ENCODE results near the gene ZNF808.
"Not testable (repeated sequence)": the region's sequence is repeated elsewhere in the genome, so short reads cannot be mapped to it uniquely, and the experiment has no call there.

The ZNF808 gene

DNA sequence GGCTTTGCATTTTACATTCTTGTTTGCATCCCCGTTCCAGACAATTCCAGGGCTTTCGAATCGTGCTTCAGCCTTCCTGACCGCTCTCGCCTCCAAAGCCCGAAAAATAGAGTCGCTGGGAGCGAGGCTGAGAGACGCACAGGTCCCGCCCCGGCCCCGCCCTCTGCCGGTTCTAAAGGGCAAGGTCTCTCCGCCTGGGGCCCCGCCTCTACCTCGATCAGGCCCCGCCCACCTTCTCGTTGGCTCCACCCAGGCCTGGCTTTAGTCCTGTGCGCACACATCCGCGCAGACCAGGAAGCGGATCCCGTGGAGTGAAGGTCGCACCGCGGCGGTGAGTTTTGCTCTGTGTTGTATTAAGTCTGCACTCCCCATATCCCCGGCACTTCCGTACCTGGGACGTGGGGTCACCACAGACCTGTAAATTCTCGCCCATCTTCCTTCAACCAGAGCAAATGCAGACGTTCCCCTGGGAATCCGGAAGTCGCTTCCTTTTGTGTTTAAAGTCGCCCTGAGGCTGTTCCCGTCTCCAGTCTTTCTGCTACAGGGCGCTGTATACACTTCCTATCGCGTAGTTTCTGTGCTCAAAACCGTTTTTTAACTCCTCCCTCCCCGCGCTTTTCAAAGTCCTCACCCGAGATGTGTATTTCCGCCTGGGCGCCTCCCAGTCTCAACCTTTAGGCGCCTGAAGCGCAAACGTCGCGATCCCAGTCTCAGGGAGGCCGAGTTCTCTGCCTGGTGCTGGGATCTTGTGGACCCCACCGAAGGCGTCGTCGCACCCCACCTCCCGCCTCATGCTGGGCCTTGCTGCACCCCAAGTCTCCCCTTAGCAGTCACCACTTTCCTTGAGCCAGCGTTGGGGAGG lies 42.8 kb downstream of the ZNF808 start, which contains the start of gene ZNF701:
Gene ZNF701 (plus strand): TSS at position 288 of the 862 bp plus-strand sequence. CDS start 3,861 bp downstream, outside the sequence.
- in situ Hi-C loops (cut with HindIII; ENCODE audit: low pct_ligation_motif_present, low pct_unique_long_range_greater_than_20kb, low sequenced_read_pairs) = no loop called here
- DNase-seq = peak; percentile 53

GRCh38 chr19:52584736-52585440 lies 57.4 kb downstream of the ZNF808 start:
- in situ Hi-C loops (cut with HindIII; ENCODE audit: low pct_ligation_motif_present, low pct_unique_long_range_greater_than_20kb, low sequenced_read_pairs) = no loop called here
- DNase-seq = no peak

GRCh38 chr19:52585604-52586003 lies 58.1 kb downstream of the ZNF808 start:
- in situ Hi-C loops (cut with HindIII; ENCODE audit: low pct_ligation_motif_present, low pct_unique_long_range_greater_than_20kb, low sequenced_read_pairs) = no loop called here

GRCh38 chr19:52590728-52591127 lies 63.3 kb downstream of the ZNF808 start:
- in situ Hi-C loops (cut with HindIII; ENCODE audit: low pct_ligation_motif_present, low pct_unique_long_range_greater_than_20kb, low sequenced_read_pairs) = no loop called here
- DNase-seq = no peak

More at GRCh38 chr19:52585604-52586003, 58.1 kb downstream of the ZNF808 start:
- no peak for DNase-seq

DNA sequence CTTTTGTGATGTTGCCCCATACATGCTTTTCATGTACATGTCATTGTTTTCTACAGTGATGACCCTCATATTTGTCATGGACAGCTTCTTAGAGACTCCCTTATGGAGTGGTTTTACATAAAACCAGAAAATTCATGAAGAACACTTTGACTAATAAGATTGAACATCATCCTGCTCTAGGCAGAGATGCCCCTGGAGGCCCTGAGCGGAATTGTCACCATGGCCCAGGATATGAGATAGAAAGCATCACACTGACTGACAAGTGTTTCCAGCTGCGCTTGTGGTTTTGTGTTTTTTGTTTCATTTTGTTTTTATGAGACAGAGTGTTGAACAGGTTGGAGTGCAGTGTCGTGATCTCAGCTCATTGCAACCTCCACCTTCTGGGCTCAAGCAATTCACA lies 64.8 kb downstream of the ZNF808 start:
- in situ Hi-C loops (cut with HindIII; ENCODE audit: low pct_ligation_motif_present, low pct_unique_long_range_greater_than_20kb, low sequenced_read_pairs) = no loop called here
- no peak for DNase-seq

DNA sequence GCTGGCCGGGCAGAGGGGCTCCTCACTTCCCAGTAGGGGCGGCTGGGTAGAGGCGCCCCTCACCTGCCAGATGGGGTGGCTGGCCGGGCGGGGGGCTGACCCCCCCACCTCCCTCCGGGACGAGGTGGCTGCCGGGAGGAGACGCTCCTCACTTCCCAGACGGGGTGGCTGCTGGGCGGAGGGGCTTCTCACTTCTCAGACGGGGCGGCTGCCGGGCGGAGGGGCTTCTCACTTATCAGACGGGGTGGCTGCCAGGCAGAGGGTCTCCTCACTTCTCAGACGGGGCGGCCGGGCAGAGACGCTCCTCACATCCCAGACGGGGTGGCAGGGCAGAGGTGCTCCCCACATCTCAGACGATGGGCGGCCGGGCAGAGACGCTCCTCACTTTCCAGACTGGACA lies 66.0 kb downstream of the ZNF808 start:
- DNase-seq; in situ Hi-C loops (cut with HindIII; ENCODE audit: low pct_ligation_motif_present, low pct_unique_long_range_greater_than_20kb, low sequenced_read_pairs): not testable (repeated sequence)

DNA sequence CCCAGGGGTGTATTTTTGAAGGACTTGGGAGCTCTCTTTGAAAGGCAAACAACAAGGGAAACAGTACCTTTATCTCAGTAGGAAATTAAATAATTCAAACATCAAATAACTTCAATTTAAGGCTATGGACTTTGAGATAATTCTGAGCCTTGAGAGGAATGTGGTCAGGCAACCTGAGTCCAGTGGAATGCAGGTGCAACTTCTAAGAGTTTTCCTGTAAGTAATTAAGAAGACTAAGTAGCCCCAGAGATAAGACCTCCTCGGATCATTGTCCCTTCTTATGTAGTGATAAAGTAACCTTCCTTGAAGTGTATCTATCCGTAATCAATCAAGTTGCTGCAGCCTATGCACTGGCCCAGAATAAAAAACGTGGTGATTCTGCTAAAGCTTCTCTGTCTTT lies 71.8 kb downstream of the ZNF808 start:
- in situ Hi-C loops (cut with HindIII; ENCODE audit: low pct_ligation_motif_present, low pct_unique_long_range_greater_than_20kb, low sequenced_read_pairs) = no loop called here
- no peak for DNase-seq

DNA sequence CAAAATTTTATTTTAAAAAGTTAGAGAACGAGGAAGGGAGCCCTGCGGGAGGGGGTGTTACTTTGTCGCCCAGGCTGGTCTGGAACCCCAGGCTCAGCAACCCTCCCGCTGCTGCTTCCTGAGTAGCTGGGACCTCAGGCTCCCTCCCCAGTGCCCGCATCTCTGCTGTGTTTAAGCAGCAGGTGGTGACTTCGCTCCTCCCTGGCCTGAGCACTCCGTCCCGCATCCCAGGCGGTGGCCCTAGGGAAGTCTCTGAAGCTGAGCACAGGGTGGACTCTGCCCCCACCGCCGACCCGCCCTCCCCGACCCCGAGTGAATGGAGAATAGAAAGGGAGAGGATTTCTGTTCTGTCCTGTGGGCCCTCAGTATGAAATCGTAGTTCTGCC lies 73.2 kb downstream of the ZNF808 start:
- DNase-seq = no peak
- in situ Hi-C loops (cut with HindIII; ENCODE audit: low pct_ligation_motif_present, low pct_unique_long_range_greater_than_20kb, low sequenced_read_pairs) = no loop called here

DNA sequence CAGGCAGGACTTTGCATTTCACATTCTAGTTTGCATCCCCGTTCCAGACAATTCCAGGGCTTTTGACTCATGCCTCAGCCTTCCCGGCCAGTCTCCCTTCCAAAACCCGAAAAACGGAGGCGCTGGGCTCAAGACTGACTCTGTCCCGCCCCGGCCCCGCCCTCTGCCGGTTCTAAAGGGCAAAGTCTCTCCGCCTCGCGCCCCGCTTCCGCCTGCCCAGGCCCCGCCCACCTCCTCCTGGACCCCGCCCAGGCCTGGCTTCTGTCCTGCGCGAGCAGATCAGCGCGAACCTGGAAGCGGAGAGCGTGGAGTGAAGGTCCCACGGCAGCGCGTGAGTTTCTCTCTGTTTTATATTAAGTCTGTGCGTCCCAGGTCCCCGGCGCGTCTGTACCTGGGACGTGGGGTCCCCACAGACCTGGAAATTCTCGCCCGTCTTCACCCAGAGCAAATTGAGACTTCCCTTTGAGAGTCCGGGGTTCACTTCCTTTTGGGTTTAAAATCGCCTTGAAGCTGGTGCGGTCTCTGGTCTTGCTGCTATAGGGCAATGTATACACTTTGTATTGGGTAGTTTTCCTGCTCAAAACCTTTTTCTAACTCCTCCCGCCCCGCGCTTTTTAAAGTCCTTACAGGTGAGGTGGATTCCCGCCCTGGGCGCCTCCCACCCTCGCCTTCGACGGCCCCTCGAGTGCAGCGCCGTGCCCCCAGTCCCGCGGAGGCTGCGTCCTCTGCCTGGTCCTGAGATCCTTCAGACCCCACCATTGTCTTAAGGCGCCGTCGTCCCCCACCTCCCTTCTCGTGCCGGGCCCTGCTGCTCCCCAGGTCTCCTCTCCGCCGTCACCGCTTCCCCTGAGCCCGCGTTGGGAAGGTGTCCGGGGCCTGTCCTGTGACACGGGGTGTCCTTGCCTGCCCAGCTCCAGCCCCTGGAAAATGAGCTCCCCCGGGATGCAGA lies 73.8 kb downstream of the ZNF808 start:
- no peak for DNase-seq
- in situ Hi-C loops (cut with HindIII; ENCODE audit: low pct_ligation_motif_present, low pct_unique_long_range_greater_than_20kb, low sequenced_read_pairs) = no loop called here

DNA sequence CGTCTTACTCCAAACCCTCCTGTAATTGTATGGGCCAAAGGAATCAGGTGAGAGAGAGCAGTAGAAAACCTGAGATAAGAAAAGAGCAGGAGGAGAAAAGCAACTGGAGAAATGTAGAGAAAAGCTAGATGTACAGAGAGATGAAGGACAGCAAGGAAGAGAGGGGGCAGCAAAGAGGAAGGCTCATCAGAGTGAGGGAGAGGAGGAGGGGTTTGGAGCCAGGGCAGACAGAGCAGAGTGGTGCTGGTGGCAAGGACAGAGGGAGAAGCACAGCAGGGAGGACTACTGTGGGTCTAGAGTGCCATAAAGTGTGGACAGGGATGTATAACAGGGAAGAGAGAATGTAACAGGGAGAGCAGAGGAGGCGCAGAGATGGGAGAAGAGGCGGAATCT lies 74.5 kb downstream of the ZNF808 start:
- DNase-seq; in situ Hi-C loops (cut with HindIII; ENCODE audit: low pct_ligation_motif_present, low pct_unique_long_range_greater_than_20kb, low sequenced_read_pairs): not testable (repeated sequence)

DNA sequence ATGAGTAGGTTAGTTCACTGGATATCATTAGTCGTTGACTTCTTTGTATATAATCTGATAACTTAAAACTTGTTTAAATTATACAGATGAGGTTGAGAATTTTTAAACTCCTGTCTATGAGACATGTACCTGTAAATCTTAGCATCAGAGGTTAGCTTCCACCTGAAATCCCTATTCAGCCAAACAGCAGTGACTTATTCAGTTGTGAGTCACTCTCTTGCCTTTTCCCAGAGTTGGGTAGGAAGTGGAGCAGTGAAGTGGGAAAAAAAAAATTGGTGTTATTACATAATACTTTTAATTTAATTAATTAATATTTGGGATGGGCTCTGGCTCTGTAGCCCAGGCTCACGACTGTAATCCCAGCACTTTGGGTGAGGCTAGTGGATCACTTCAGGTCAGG lies 75.5 kb downstream of the ZNF808 start:
- no peak for DNase-seq
- in situ Hi-C loops (cut with HindIII; ENCODE audit: low pct_ligation_motif_present, low pct_unique_long_range_greater_than_20kb, low sequenced_read_pairs) = no loop called here

DNA sequence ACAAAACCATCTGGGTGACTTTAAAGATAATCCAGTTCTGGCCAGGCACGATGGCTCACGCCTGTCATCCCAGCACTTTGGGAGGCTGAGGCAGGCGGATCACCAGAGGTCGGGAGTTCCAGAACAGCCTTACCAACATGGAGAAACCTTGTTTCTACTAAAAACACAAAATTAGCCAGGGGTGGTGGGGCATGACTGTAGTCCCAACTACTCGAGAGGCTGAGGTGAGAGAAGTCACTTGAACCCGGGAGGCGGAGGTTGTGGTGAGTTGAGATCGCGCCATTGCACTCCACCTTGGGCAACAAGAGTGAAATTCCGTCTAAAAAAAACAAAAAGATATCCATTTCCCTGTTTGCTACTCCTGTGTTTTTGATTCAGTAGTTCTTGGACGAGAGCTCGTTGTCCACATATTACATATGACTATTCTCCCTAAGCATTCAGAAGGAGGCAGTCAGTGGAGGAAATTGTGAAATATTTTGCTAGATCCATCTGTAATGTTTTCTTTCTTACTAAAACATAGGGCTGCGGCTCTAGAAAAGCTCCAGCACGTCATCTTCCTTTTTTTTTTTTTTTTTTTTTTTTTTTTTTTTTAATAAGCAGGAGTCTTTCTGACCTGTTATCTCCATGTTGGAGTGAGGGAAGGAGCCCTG lies 76.2 kb downstream of the ZNF808 start:
- DNase-seq = no peak
- in situ Hi-C loops (cut with HindIII; ENCODE audit: low pct_ligation_motif_present, low pct_unique_long_range_greater_than_20kb, low sequenced_read_pairs) = no loop called here

All from ACHN (cell line).